DMS153 treated with DMSO at 0.1 percent for 48 hours (cell line): Measurements from ENCODE around the gene LRCH3.

ENCODE experiments used
- DNase-seq: peaks from one replicate; lab custom pipeline; 2025; ENCODE audit not compliant: unreplicated experiment; lab: John Stamatoyannopoulos, UW

Gene LRCH3

GRCh38 chr3:197791113-197791891, at the start of gene LRCH3:
LRCH3 (plus strand) TSS chr3:197791254; CDS start chr3:197791279, 25 bp downstream.
- DNase-seq = peak; percentile 43

DNA sequence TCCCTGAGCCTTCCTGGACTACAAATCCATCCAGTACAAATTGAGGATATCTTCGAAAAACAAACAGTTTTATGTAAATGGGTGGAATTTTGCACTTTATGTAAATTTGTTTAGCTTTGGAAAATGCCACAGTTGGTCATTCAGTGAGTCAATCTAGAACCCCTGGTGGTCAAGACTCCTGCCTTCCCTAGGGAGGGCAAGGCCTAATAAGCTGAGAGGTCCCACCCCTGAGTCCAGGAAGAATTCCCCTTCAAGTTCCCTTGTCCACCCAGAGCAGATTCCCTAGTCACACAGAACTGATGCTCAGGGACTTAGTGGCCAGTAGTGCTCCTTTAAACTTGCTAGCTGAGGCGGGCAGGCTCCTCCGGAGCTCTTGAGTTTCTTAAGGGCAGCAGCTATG, 48.3 kb upstream of the LRCH3 start:
- no peak for DNase-seq

DNA sequence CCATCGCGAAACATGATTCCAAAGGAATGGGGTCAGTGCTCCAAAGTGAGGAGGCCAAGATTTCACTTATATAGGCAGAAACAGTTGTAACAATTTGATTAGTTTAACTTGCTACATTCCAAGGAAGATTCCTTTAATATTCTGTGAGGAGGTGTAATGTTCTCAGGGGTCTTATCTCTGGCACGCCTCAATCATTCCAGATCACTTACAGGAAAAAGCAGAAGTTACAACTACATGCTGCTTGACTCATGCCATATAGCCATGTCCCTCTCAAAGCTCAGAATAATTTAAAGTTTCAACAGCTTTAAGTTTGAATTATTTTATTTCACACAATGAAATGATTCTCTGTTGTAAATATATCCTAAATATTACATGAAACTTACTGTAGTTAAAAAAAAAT, 44.8 kb upstream of the LRCH3 start:
- DNase-seq = no peak

- DNase-seq = no peak
Measured at GRCh38 chr3:197746801-197747237, 44.2 kb upstream of the LRCH3 start.

DNA sequence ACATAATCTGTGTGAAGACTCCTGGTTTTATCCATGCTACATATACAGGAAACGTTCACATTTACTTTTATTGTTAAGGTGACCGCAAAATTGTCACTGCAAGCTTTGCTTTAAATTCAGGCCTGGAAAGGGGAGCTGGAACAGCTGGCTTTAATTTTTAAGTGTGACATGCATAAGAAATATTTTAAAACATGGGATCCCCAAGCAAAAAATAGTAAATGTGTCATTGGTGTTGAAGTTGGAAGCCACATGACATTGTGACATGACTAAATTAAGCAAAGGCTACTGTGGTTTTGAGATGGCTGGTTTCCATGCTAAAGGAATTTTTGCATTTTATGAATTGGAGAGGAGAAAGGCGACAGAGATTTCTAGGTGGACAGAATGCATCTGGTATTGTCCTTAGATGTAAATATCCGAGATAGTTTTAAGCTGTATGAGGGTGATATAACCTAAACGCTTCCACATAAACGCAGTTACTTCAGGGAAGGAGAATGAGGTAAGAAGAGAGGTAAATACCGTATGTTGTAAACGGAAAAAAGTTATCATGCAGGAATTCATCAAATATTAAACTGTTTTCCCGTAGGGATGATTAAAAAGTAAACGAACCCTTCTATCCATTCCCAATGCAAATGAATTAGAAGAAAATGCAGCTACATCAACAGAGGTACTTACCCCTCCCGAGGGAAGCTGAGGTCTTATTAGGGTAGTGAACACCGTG, 42.3 kb upstream of the LRCH3 start:
- no peak for DNase-seq

DNA sequence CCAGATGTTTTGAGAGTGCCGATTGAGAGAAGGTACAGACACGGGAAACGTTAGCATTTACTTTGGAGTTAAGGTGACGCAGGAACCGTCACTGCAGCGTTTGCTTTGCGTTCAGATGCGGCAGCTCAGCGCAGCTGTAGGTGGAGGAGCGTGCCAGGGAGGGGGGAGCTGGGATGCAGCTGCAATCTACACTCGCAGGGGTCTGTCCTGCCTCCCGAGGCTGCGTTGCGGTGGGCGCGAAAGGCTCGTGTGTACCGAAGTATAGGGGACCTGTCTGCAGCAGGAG, 41.8 kb upstream of the LRCH3 start:
- DNase-seq = peak; percentile 48

- DNase-seq = peak; percentile 74
Measured at GRCh38 chr3:197749601-197750395, 41.3 kb upstream of the LRCH3 start, which contains the start of gene FYTTD1. FYTTD1 (plus strand) TSS chr3:197749883; CDS start chr3:197749972, 89 bp downstream.

GRCh38 chr3:197750396-197750831, 40.6 kb upstream of the LRCH3 start:
- DNase-seq = no peak

GRCh38 chr3:197750858-197751737, 40.0 kb upstream of the LRCH3 start:
- no peak for DNase-seq

- no peak for DNase-seq
Measured at GRCh38 chr3:197752107-197752506, 38.9 kb upstream of the LRCH3 start.

DNA sequence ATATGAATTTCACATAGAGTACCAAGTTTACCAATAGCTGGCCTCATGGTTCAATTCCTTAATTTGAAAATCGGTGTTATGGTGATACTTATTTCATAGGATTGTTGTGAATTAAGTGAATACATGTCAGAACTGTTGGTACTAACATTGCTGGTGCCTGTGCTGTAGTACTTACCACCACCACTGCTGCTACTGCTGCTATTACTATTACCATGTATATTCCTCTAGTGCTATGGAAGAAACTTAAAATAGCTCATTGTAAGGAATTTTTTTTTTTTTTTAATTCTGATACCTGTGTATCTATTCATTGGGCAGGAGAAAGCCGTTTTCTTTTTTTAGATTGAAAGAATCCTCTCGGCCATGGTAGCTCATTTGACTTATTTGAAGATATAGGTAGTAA, 37.8 kb upstream of the LRCH3 start:
- no peak for DNase-seq

DNA sequence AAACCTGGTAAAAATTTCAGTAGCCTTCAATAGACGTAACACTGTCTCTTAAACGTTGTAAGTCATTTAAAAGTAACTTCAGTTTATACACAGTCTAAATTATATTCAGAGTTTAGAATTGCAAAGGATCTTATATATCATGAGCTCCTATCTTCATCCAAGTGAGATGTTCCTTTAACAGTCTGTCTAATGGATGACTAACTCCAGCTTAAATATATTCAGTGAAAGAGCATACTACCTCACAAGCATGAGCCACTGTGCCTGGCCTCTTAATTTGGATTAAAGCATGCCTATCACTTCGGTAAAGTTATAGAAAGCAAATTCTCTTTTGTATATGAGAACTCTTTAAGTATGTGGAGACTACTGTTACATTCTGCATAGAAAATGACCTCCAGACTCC, 34.4 kb upstream of the LRCH3 start:
- no peak for DNase-seq

GRCh38 chr3:197758512-197758911, 32.5 kb upstream of the LRCH3 start:
- no peak for DNase-seq

DNA sequence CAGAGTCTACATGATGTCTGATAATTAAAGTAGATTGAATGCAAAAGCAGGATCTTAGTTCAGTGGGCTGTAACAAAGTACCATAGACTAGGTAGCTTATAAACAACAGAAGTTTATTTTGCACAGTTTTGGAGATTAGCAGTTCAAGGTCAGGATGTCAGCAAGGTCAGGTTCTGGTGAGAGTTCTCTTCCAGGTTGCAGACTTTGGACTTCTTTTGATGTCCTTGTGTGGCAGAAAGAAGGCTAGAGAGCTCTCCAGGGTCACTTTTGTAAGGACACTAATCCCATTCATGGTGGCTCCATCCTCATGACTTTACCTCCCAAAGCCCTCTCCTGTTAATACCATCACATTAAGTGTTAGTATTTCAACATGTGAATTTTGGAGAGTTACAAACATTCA, 29.3 kb upstream of the LRCH3 start:
- DNase-seq = no peak

- DNase-seq = no peak
Measured at GRCh38 chr3:197775317-197775716, 15.7 kb upstream of the LRCH3 start.

- DNase-seq = no peak
Measured at GRCh38 chr3:197782230-197782629, 8.8 kb upstream of the LRCH3 start.

DNA sequence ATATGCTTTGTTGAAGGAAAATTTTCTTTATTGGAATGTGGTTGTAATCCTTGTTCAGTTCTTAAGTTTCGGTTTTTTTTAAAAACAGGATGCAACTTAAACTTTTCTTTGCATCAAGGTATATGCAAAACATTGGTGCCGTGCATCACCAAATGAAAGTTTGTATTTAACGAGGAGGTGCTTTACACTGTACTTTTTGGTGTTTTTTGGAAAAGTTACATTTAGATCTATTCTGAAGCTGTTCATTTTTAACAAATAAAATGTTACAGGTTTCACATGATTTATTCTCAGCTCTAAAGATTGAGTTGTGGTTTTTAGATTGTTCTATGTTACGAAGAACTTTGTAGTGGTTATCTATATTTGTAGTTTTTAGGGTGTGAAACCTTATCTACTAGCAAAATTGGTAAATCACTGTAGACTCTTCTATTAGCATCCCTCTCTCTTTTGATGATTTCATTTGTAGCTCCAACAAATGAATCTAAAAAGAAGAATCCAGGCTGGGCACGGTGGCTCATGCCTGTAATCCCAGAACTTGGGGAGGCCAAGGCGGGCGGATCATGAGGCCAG, 7.0 kb upstream of the LRCH3 start:
- no peak for DNase-seq

- DNase-seq = no peak
Measured at GRCh38 chr3:197787412-197787811, 3.6 kb upstream of the LRCH3 start.

DNA sequence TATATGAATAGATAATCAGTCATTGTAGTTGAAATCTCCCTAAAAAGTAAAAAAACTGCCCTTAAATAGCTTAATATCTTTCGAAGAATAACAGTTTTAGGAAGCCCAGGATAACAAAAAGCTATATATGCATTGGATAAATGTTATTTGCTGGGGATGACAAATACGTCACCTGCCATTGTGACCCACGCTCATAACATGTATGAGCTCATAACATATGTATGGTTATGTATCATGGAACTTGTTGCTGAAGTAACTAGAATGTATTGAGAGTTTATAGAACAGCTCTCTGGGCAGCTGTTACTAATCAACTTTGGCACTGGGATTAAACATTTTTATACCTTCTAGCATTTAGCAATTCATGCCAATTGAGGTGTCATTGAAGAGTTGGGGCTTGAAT, 1.7 kb upstream of the LRCH3 start:
- DNase-seq = no peak

DNA sequence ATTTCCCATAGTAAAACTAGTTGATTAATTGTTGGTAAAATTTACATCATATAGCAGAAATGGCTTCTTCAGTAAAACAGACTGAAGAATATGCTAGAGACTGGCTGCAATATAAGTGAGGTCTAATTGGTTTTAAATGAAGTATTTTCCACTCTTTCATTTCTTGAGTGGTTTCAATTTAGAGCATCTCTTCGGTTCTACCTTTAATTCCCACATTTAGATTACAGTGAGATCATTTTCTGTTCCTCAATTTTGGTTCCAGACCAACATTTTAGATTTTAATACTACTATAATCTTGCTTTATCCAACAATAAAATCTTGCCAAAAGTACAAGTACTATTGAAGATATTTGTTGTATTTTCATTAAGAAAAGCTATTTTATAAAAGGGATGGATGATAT, 1.0 kb upstream of the LRCH3 start:
- no peak for DNase-seq
